Osteocyte (in vitro differentiated cells): ENCODE results near the gene HOXD3. TPM values are rescaled to one million over a fixed set of nuclear protein-coding genes. Genes with fewer than 3 reads are reported as not detected.

ENCODE experiments used
- DNase-seq: peaks from one replicate; pipeline ENCODE4 v3.0.0; 2021; ENCODE audit warnings: mixed read lengths; ENCODE audit not compliant: unreplicated experiment; ENCODE audit errors: extremely low spot score
- H3K27ac Mint-ChIP-seq: one replicate; pipeline ENCODE4 v1.8.0; 2021; ENCODE audit warnings: mild to moderate bottlenecking, mixed read lengths; ENCODE audit not compliant: unreplicated experiment
- H3K27me3 Mint-ChIP-seq: one replicate; pipeline ENCODE4 v1.8.0; 2021; ENCODE audit warnings: mixed read lengths; ENCODE audit not compliant: unreplicated experiment
- H3K36me3 Mint-ChIP-seq: one replicate; pipeline ENCODE4 v1.8.0; 2021; ENCODE audit warnings: mixed read lengths; ENCODE audit not compliant: unreplicated experiment
- H3K4me1 Mint-ChIP-seq: one replicate; pipeline ENCODE4 v1.8.0; 2021; ENCODE audit warnings: mixed read lengths; ENCODE audit not compliant: unreplicated experiment
- H3K4me3 Mint-ChIP-seq: one replicate; pipeline ENCODE4 v1.8.0; 2021; ENCODE audit warnings: mild to moderate bottlenecking, moderate library complexity, mixed read lengths; ENCODE audit not compliant: unreplicated experiment
- H3K9me3 Mint-ChIP-seq: one replicate; pipeline ENCODE4 v1.8.0; 2021; ENCODE audit warnings: mixed read lengths; ENCODE audit not compliant: unreplicated experiment
- total RNA-seq: library from RNA; stranded (reverse); gene quantifications from 2 replicates; pipeline ENCODE4 v1.2.1, GENCODE V29; 2021
- TF ChIP-seq, protein P1 (sequence below): fragments of 200-600 bp; sonication (generic); IDR thresholded peaks from 2 replicates; pipeline ENCODE4 v1.5.0; 2021; ENCODE audit warnings: antibody characterized with exemption, mild to moderate bottlenecking, moderate library complexity

Gene HOXD3
- total RNA-seq, 1 donor from 2014 or later = not detected

DNA sequence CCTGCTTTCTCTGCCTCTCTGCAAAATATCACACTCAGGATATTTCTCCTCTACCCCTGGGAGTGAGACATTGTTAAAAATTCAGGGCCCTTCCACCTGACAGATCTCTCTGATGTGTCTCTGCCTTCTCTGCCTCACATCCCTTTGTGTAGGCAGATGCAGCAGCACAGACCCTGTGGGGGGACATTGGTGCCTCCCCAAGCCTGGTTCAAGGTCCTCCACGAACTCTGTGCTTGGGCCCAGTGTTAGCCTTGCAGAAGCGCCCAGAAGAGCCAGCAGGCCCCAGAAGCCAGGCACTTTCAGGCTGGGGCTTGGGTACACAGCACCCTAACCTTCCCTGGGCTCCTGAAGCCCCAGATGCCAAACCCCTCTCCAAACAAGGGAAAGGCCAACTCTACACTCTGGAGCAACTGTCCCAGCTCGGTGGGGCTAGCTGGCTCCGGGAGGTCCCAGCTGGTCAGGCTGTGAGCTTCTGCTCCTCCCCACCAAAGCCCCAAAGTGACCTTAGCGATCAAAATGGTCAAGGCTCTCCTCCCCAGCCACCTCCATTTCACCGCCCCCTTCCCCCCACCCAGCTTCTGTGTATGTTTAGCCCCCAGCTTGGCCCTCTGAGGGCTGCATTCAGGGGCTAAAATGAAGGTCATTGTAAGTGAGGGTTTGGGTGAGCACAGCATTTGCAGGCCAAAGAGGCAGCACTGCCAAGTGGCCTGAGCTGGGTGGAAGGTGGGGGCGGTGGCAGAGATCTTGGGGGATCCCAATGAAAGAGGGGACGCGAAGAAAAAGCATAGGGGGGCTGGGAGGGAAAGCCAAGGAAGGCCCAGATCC lies 31.9 kb upstream of the HOXD3 start:
- Mint-ChIP-seq H3K9me3 (no peaks in the 10 kb centered on the region), H3K36me3 (peaks cover 4% of the 10 kb centered on the region), H3K27ac (no peak overlapping the region), H3K4me3 (no peak overlapping the region), H3K4me1 (peaks cover 20% of the 10 kb centered on the region), H3K27me3 (peaks cover 81% of the 10 kb centered on the region)
- DNase-seq = no peak
- TF ChIP-seq, protein P1, sequence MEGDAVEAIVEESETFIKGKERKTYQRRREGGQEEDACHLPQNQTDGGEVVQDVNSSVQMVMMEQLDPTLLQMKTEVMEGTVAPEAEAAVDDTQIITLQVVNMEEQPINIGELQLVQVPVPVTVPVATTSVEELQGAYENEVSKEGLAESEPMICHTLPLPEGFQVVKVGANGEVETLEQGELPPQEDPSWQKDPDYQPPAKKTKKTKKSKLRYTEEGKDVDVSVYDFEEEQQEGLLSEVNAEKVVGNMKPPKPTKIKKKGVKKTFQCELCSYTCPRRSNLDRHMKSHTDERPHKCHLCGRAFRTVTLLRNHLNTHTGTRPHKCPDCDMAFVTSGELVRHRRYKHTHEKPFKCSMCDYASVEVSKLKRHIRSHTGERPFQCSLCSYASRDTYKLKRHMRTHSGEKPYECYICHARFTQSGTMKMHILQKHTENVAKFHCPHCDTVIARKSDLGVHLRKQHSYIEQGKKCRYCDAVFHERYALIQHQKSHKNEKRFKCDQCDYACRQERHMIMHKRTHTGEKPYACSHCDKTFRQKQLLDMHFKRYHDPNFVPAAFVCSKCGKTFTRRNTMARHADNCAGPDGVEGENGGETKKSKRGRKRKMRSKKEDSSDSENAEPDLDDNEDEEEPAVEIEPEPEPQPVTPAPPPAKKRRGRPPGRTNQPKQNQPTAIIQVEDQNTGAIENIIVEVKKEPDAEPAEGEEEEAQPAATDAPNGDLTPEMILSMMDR = no peak

DNA sequence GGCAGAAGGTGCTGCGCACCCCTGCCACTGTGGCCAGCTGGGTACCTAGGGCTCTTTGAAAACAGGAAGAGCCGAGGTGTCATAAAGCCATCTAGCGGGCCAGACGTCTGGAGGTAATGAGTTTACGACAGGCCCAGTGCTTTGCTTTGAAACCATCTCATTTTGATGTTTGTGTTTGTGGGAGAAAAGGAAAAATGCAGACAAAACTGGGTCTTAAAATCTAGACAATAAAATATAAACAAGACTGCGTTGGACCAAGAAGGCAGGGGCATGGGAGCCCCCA lies 31.4 kb upstream of the HOXD3 start:
- H3K4me1 Mint-ChIP-seq = peaks cover 22% of the 10 kb centered on the region
- no peak for DNase-seq
- no peak overlapping the region for H3K4me3 Mint-ChIP-seq
- H3K27ac Mint-ChIP-seq = no peak overlapping the region
- H3K9me3 Mint-ChIP-seq = no peaks in the 10 kb centered on the region
- H3K27me3 Mint-ChIP-seq = peaks cover 77% of the 10 kb centered on the region
- TF ChIP-seq, protein P1 = no peak
- H3K36me3 Mint-ChIP-seq = peaks cover 4% of the 10 kb centered on the region

DNA sequence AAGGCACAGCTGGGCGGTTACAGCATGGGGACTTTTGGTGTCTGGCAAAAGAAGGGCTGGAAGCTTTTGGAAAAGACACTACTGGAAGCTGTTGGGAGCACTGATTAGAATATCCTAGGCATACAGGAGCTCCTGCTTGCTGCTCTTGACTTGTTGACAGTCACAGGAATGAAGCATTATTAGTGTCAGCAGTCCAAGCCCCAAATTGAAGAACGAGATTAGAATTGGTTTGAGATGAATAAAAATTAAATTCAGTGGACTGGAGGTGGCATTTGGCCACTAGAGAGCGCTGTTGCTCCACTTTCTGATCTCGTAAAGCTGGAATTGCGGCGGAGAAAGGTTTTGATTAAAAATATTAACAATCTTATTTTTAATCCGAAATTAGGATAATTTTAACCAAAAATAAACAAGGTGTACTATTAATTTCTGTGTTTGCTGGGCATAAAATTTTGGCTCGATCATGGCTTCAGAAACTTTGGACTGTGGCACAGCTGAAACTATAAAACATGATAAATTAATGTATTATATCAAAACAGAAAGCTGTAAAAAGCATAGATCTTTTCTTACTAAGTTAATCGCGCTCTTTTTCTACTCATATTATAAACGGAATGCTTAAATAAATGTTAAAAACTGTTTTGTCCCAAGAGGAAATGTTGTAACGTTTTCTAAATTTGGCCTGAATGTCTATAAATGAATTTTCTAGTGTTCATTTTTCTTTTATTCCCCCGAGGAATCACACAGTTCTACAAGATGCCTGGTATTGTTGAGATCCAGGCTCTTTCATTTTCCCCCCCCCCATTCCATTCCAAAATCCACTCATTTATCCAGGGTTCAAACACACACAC lies 30.0 kb upstream of the HOXD3 start:
- Mint-ChIP-seq H3K36me3 (peaks cover 2% of the 10 kb centered on the region), H3K9me3 (no peaks in the 10 kb centered on the region), H3K4me3 (no peak overlapping the region), H3K4me1 (peaks cover 28% of the 10 kb centered on the region), H3K27me3 (peaks cover 81% of the 10 kb centered on the region), H3K27ac (no peak overlapping the region)
- TF ChIP-seq, protein P1 = peak; percentile 90
- DNase-seq = no peak

DNA sequence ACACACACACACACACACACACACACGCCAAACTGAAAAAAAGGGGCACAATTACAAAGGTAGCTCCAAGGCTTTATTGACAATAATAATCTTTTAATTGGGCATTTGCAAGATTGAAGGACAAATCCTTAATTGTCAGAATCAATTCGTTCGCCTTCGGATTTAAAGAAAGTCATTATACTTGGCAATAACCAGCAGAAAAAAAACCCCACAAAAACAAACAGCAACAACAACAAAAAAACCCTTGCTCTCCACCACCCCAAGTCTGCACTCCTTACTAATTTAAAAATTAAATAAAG lies 29.4 kb upstream of the HOXD3 start:
- H3K4me3 Mint-ChIP-seq = no peak overlapping the region
- DNase-seq = no peak
- no peak overlapping the region for H3K27ac Mint-ChIP-seq
- TF ChIP-seq, protein P1 = no peak
- H3K4me1 Mint-ChIP-seq = peaks cover 29% of the 10 kb centered on the region
- no peaks in the 10 kb centered on the region for H3K9me3 Mint-ChIP-seq
- peaks cover 2% of the 10 kb centered on the region for H3K36me3 Mint-ChIP-seq
- H3K27me3 Mint-ChIP-seq = peaks cover 82% of the 10 kb centered on the region

DNA sequence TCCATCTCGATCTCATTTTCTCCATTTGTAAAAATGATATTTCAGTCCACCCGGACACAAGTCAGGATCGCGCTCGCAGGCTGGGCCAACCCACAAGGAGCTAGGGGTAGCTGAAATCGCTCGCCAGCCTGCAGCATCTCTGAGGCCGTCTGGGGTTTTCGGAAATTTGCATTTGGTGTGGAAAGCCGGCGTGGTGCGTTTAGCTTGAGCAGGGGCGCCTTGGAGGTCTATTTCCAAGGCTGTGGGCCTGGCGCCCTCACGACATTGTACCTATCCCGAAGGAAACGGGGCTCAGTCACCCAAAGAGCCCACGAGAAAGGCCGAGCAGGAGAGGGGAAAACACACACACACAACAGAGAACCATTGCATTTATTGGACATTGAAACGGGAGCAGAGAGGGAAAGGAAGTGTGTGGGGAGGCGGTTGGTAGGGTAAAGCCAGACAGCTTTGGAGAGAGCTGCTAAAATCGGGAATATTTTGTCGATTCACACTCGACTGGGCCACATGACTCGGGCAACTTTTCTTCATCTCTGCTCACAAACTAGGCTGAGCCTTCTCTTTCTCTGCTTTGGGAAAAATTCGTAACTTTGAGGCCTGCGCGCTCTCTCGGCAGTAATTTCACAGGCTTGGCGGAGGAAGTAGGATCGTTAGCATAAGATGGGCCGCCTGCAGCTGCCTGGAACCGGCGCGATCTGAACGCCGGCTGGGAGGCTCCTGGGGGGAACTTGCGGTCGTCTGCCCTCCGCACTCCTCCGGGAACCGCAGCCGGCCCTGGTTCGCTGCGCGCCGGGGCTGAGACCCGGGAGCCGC lies 28.7 kb upstream of the HOXD3 start:
- TF ChIP-seq, protein P1 = no peak
- H3K27ac Mint-ChIP-seq = no peak overlapping the region
- H3K4me3 Mint-ChIP-seq = no peak overlapping the region
- H3K9me3 Mint-ChIP-seq = no peaks in the 10 kb centered on the region
- peaks cover 86% of the 10 kb centered on the region for H3K27me3 Mint-ChIP-seq
- peaks cover 28% of the 10 kb centered on the region for H3K4me1 Mint-ChIP-seq
- peaks cover 2% of the 10 kb centered on the region for H3K36me3 Mint-ChIP-seq
- DNase-seq = no peak
